ENCODE data around the gene UNK. TPM values are rescaled to one million over a fixed set of nuclear protein-coding genes. Genes with fewer than 3 reads are reported as not detected.

The UNK gene
- total RNA-seq, 1 experiment from 2014 or later: 16.0 TPM

GRCh38 chr17:75853433-75853832 is 68.8 kb downstream of the UNK start:
- H3K4me3 Mint-ChIP-seq (ENCODE audit: unreplicated experiment): no peak overlapping the region
- H3K36me3 Mint-ChIP-seq (ENCODE audit: insufficient read depth, unreplicated experiment): peaks cover 53% of the 10 kb centered on the region
- H3K4me1 Mint-ChIP-seq (ENCODE audit: insufficient read depth, unreplicated experiment): peaks cover 19% of the 10 kb centered on the region
- ChIA-PET CTCF (interaction anchor here (1.0 to 3.6 kb wide), 3 partner anchors 24 to 174 kb away, joined by 3 to 36 read pairs (median 4); partner anchors contain the start of gene TRIM47), POLR2A (interaction anchor here (0.6 to 6.1 kb wide), 15 partner anchors 8 to 411 kb away, joined by 3 to 164 read pairs (median 17); partner anchors contain the start of genes MRPL38, RECQL5, SAP30BP and TRIM47)
- TF ChIP-seq CTCF (IDR thresholded peaks at IDR 0.05; ENCODE audit: unreplicated experiment): no peak
- intact Hi-C loops (cut with micrococcal nuclease): no loop called here
- H3K27me3 Mint-ChIP-seq (ENCODE audit: insufficient read depth, unreplicated experiment): no peaks in the 10 kb centered on the region
- H3K27ac Mint-ChIP-seq (ENCODE audit: low read depth, unreplicated experiment): no peak overlapping the region
- H3K9me3 Mint-ChIP-seq (ENCODE audit: unreplicated experiment): no peaks in the 10 kb centered on the region
- no TSS peak for BruUV-seq (replicated peaks)
- DNase-seq (ENCODE audit: unreplicated experiment): peak; percentile 83

GRCh38 chr17:75854101-75854748 is 69.6 kb downstream of the UNK start:
- Mint-ChIP-seq H3K9me3 (ENCODE audit: unreplicated experiment) (no peaks in the 10 kb centered on the region), H3K36me3 (ENCODE audit: insufficient read depth, unreplicated experiment) (peaks cover 45% of the 10 kb centered on the region), H3K4me3 (ENCODE audit: unreplicated experiment) (no peak overlapping the region), H3K27me3 (ENCODE audit: insufficient read depth, unreplicated experiment) (no peaks in the 10 kb centered on the region), H3K4me1 (ENCODE audit: insufficient read depth, unreplicated experiment) (peaks cover 19% of the 10 kb centered on the region), H3K27ac (ENCODE audit: low read depth, unreplicated experiment) (no peak overlapping the region)
- intact Hi-C loops (cut with micrococcal nuclease): loop anchor here (2.0 kb wide), 1 partner anchor 43 kb away; the partner anchor contains the start of gene TRIM65
- CTCF ChIA-PET: interaction anchor here (0.5 to 3.6 kb wide), 5 partner anchors 23 to 452 kb away, joined by 3 to 36 read pairs (median 4); partner anchors contain the start of gene TRIM47
- POLR2A ChIA-PET: interaction anchor here (0.6 to 6.1 kb wide), 27 partner anchors 9 to 1237 kb away, joined by 3 to 164 read pairs (median 8); partner anchors contain the start of genes MRPL38, RECQL5, SAP30BP and TRIM47
- BruUV-seq (replicated peaks): TSS peak; percentile 68
- TF ChIP-seq CTCF (IDR thresholded peaks at IDR 0.05; ENCODE audit: unreplicated experiment): no peak
- DNase-seq (ENCODE audit: unreplicated experiment): peak; percentile 73

- H3K4me3 Mint-ChIP-seq (ENCODE audit: unreplicated experiment): no peak overlapping the region
- H3K9me3 Mint-ChIP-seq (ENCODE audit: unreplicated experiment): no peaks in the 10 kb centered on the region
- intact Hi-C loops (cut with micrococcal nuclease): loop anchor here (2.0 kb wide), 1 partner anchor 42 kb away; the partner anchor contains the start of gene TRIM65
- no peak for DNase-seq (ENCODE audit: unreplicated experiment)
- TF ChIP-seq CTCF (IDR thresholded peaks at IDR 0.05; ENCODE audit: unreplicated experiment): no peak
- CTCF ChIA-PET: interaction anchor here (0.5 to 3.6 kb wide), 12 partner anchors 11 to 453 kb away, joined by 3 to 36 read pairs (median 3); partner anchors contain the start of genes GALK1, TRIM47, UNC13D and UNK
- peaks cover 19% of the 10 kb centered on the region for H3K4me1 Mint-ChIP-seq (ENCODE audit: insufficient read depth, unreplicated experiment)
- no TSS peak for BruUV-seq (replicated peaks)
- H3K36me3 Mint-ChIP-seq (ENCODE audit: insufficient read depth, unreplicated experiment): peaks cover 39% of the 10 kb centered on the region
- H3K27ac Mint-ChIP-seq (ENCODE audit: low read depth, unreplicated experiment): no peak overlapping the region
- POLR2A ChIA-PET: interaction anchor here (0.6 to 6.1 kb wide), 39 partner anchors 10 to 1238 kb away, joined by 3 to 164 read pairs (median 4); partner anchors contain the start of genes ACOX1, FBF1, GALK1 and ITGB4
- no peaks in the 10 kb centered on the region for H3K27me3 Mint-ChIP-seq (ENCODE audit: insufficient read depth, unreplicated experiment)
Measured at GRCh38 chr17:75854881-75855309, 70.3 kb downstream of the UNK start.
